Measurements from ENCODE around the gene ZNF524.

GRCh38 chr19:55601084-55601483 is 996 bp downstream of the ZNF524 start:
- TF ChIP-seq ARNT (IDR thresholded peaks at IDR 0.05) (no peak), BHLHE40 (IDR thresholded peaks at IDR 0.05; ENCODE audit: borderline replicate concordance) (no peak)

Measured in HEK293T (cell line).